ENCODE measurements around the gene MBLAC1.

Gene MBLAC1

GRCh38 chr7:100126931-100127865 lies at the start of gene MBLAC1:
Gene MBLAC1 (plus strand): TSS chr7:100126967. CDS start chr7:100127396, 429 bp downstream.
- peak; percentile 83 for DNase-seq (ENCODE audit: low read depth)

DNA sequence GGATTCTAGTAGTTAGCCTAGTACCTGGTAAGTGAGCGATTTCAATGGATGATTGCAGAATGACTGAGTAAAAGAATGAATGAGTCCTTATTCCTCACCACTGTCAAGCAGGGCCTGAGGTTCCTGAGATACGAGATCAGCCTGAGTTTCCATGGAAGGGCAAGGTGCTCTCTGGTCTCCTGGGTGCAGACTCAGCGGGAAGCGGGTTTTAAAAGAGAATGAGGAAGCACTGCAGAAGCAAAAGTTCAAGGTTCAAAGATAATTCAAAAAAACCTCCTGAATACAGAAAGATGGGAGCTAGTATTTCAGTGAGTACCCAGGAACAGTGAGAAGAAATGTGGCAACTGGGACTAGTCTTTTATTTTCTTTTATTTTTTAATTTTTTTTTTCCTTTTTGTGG lies 49.6 kb upstream of the MBLAC1 start:
- no peak for DNase-seq (ENCODE audit: low read depth)

GRCh38 chr7:100079024-100079560 lies 47.7 kb upstream of the MBLAC1 start:
- no peak for DNase-seq (ENCODE audit: low read depth)

DNA sequence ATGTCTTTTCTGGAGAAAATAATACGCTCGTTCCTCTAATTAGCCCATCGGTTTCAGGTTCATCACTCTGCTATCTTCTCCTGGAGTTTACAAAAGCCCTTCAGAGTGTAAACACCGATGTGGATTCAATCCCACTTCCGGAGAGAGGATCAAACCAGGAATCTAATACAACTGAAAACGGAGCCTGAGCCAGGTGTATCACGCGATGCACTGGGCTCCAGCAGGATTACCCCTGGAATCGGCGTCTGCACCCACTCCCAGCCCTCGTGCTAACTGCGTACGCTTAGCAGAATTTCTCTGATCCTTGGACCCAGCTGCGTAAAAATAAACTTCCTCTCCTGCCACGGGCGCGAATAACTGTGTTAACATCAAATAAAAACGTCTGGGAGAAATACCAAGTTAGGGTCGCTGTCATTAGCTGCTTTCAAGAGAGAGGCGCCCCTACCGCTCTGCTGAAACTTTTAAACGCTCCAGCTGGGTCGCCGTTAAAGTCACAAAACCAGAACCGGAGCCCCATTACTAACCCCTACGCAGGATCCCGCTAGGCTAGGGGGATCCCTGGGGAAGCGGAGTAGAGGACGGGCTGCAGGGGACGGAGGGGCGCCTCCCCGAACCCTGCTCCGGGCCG lies 45.7 kb upstream of the MBLAC1 start:
- DNase-seq (ENCODE audit: low read depth) = no peak

DNA sequence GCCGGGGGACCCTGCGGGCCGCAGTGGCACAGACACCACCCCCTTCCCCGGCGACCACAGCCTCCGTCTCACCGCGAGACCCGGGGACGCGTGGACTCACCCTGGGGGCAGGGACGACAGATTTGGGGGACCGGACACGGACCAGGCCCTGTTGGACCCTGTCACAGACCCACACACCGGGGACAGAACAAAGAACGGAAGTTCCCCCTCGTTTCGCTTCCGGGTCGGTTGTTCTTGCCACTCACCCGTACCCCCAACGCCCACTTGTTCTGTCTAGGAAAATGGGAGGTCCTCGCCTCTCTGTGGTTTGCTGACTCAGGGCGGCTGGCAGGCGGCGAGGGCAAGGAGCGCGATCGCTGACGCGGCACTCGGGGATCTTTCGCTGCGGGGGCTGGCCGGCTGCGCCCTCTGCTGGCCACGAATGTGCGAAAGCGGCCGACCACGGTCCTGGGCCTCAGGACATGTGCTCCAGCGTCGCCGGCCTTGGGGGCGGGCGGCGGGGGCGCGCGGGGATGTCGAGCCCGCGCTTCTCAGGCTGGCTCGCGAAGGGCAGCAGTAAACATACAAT lies 45.1 kb upstream of the MBLAC1 start, which contains the start of gene ZNF3:
Gene ZNF3, minus strand, starts transcription at position 189 of the 568 bp plus-strand sequence. CDS start 4,366 bp downstream, outside the sequence.
- DNase-seq (ENCODE audit: low read depth) = peak; percentile 93

DNA sequence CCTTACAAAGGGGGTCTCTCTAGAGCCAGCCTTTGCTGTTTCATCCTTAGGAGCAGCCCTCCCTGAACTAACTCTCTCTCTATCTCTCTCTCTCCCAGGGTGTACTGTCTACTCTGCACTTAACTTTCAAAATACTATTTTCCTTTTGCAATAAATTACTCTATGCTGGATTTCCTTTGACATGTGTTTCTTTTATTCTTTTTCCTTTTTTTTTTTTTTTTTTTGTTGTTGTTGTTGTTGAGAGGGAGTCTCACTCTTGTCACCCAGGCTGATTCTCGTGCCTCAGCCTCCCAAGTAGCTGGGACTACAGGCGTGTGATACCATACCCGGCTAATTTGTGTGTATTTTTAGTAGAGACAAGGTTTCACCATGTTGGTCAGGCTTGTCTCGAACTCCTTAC lies 43.8 kb upstream of the MBLAC1 start:
- DNase-seq (ENCODE audit: low read depth) = no peak

DNA sequence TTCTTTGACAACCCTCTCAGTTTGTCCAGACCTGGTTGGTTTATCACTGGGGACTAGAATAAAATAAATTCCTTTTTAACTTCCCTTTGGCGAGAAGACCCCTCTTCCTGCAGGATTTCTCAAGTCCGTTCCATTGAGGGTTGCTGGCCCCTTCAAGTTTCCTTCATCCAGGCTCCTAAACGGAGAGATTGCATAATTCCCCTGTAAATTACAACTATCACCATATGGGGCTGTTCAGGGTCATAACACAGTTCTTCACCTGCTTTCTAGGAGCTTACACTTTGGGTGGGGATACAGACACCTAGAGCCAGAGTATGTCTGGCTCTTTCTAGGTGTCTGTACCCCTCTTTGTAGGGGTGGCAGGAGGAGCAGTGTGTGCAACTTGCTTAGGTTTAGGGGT lies 41.3 kb upstream of the MBLAC1 start:
- no peak for DNase-seq (ENCODE audit: low read depth)

DNA sequence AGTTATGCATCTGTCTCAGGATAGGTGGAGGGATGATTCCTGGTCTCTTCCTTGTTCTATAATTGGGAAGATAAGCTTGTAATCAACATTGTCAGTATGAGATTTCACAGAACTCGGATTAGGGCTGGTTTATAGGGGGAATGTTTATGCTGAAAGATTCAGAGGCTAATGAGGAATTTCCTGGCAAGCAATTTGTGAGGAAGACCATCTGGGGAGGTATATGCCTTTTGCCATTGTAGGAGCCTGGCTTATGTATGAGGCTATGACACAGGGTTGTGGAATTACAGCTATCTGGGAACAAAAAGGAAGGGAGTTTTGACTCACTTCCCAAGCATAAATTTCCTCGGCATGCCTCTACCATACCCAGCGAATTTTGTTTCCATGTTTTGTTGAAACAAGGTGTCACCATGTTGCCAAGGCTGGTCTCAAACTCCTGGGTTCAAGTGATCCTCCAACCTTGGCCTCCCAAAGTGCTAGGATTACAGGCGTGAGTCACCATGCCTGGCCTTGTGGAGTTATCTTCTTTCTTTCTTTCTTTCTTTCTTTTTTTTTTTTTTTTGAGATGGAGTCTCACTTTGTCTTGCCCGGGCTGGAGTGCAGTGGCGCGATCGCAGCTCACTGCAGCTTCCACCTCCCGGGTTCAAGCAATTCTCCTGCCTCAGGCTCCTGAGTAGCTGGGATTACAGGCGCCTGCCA lies 39.6 kb upstream of the MBLAC1 start:
- DNase-seq (ENCODE audit: low read depth) = no peak

- DNase-seq (ENCODE audit: low read depth) = no peak
Measured at GRCh38 chr7:100088095-100088620, 38.6 kb upstream of the MBLAC1 start.

DNA sequence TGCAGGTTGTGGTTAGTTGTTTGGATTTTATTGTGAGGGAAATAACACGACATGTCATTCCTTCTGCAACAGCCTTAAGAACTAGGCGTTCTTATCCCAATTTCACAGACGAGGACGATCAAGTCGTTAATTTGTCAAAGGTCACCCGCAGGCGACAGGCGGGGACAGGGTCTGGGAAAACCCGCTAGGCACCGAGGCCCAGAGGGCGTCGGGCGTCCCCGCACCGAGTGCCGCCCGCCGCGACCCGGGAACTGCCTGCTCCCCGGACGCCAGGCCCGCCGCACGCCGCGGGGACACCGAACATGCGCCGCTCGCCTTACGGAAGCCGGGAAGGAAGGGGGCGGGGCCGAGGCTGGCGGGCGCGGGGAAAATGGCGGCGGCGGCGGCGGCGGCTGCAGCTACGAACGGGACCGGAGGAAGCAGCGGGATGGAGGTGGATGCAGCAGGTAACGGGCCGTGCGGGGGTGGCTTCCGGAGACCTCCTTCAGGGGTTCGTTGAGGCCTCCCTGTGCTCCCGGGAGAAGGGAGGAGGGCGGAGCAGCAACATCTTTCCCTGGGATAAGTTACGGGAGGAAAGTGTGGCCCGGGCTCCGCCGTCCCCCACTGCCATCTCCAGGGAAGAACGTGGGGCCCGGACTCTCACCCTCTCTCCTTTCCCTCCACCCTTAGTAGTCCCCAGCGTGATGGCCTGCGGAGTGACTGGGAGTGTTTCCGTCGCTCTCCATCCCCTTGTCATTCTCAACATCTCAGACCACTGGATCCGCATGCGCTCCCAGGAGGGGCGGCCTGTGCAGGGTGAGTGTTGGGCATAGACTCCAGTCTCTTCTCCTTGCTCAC lies 37.9 kb upstream of the MBLAC1 start, which contains the start of gene COPS6:
Gene COPS6, plus strand, starts transcription at position 349 of the 837 bp plus-strand sequence. Its CDS starts 22 bp downstream, at position 371.
- peak; percentile 85 for DNase-seq (ENCODE audit: low read depth)

DNA sequence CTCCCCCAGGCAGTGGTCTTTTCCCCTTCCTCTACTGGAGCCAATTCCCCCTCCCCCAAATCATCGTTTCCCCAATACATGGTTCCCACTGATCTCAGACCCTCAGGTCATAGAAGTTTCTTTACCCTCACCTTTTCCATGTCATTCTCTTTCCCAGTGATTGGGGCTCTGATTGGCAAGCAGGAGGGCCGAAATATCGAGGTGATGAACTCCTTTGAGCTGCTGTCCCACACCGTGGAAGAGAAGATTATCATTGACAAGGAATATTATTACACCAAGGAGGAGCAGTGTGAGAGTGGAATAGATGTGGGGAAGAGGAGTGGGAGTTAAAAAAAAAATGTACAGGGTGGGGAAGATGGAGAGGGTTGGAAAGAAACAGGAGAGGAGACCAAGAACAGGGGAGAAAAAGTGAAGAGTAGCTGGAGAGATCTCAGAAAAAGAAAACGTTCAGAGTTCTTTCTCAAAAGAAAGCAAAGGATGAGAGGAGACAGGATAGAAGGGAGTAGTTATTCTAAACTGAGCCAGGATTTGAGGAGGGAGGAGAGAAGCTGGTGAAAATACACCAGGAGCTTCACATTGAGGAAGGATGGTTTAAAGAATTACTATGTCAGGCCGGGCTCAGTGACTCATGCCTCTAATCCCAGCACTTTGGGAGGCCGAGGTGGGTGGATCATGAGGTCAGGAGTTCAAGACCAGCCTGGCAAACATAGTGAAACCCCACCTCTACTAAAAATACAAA lies 37.1 kb upstream of the MBLAC1 start:
- DNase-seq (ENCODE audit: low read depth) = no peak

- no peak for DNase-seq (ENCODE audit: low read depth)
Measured at GRCh38 chr7:100090527-100091410, 36.0 kb upstream of the MBLAC1 start.

DNA sequence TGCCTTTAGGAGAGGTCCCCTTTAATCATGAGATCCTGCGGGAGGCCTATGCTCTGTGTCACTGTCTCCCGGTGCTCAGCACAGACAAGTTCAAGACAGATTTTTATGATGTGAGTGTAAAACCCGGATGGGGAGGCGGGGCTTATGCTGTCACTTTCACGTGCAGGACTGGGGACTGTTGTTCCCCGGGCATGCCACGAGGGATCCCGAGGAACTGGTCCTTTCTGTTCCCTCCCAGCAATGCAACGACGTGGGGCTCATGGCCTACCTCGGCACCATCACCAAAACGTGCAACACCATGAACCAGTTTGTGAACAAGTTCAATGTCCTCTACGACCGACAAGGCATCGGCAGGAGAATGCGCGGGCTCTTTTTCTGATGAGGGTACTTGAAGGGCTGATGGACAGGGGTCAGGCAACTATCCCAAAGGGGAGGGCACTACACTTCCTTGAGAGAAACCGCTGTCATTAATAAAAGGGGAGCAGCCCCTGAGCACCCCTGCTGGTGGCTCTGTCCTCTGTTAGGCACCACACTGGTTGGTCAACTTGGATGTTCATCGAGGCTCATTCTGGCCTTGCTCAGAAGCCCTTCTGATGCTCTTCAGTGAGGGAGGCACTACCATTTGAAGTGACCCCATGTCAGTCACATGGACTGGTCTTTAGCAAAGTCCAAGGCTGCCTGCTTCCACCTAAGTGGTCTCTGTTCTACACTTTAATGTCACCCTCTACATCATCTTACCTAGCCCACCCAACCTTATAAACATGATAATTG lies 35.2 kb upstream of the MBLAC1 start:
- no peak for DNase-seq (ENCODE audit: low read depth)

DNA sequence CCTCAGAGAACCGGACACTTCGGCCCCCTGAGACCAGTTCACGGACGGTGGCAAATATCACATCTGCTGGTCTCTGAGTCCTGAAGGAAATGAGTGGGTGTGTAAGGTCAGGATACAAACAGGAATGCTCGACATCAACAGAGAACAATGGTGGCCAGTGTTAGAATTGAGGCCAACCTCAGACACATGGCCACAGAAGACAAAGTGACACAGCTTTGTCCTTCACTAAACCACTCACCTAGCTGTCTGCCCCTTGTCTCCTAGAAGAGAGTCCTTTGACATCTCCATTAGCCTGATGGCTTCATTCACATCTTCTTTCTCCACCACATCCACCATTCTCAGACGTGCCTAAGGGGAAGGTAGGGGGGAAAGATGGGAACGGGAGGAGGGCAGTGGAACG lies 33.7 kb upstream of the MBLAC1 start:
- no peak for DNase-seq (ENCODE audit: low read depth)

DNA sequence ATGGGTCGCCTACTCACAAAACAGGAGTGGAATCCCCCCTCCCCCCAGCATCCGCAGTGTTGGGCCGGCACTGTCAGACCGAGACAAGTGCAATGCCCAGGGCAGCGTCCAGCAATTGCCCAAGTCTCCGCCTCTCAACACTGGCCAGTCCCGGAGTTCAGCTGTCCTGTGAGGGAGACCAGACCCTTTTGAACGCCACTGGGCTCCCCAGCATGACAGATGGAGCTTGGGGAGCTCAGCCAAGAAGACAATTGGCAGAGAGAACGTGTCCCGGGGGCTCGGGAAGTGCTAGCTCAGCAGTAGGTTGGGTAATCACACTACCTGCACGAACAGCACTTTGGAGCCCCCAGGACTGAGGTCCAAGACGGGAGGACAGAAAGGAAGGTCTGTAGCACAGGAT lies 33.3 kb upstream of the MBLAC1 start:
- DNase-seq (ENCODE audit: low read depth) = no peak

- no peak for DNase-seq (ENCODE audit: low read depth)
Measured at GRCh38 chr7:100093925-100094486, 32.8 kb upstream of the MBLAC1 start.

- DNase-seq (ENCODE audit: low read depth) = no peak
Measured at GRCh38 chr7:100095289-100095688, 31.5 kb upstream of the MBLAC1 start.

DNA sequence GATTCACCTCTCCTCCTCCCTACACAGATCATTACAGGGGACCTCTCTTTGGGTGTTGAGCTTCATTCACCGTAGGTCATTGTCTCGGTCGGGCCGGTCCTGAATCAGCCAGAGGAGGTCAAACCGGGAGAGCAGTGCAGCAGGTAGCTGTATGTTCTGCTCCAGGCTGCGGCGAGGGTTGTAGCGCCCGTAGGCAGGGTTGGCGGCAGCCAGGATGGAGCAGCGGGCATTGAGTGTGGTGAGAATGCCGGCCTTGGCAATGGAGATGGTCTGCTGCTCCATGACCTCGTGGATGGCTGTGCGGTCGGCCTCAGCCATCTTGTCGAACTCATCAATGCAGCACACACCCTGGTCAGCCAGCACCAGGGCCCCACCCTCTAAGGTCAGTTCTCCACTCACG lies 31.1 kb upstream of the MBLAC1 start:
- no peak for DNase-seq (ENCODE audit: low read depth)
